AG04449 (cell line): ENCODE data around the gene AHRR.

Experiments used
- CTCF ChIA-PET: fragments of 350-600 bp; formaldehyde crosslinking; extraction: SDS; loops from one replicate; lab custom pipeline; 2021; ENCODE audit warnings: antibody characterized with exemption; lab: Yijun Ruan, JAX
- POLR2A ChIA-PET: fragments of 400-600, 350-600 bp; formaldehyde crosslinking; extraction: SDS; loops from one replicate; lab custom pipeline; 2020; ENCODE audit warnings: antibody characterized with exemption, inconsistent platforms; lab: Yijun Ruan, JAX
- DNase-seq: peaks from one replicate; pipeline ENCODE4 v3.0.0-alpha.2; 2010; ENCODE audit warnings: low read depth, low spot score
- H3K4me3 ChIP-seq: 2 replicates; pipeline ENCODE4 v1.5.1; 2011; ENCODE audit warnings: low read depth, mild to moderate bottlenecking, control low read depth, low read length
- TF ChIP-seq, protein P1 (sequence below): IDR thresholded peaks from one replicate; pipeline ENCODE4 v1.5.1; 2011; ENCODE audit warnings: mild to moderate bottlenecking, moderate library complexity, low read length, control low read depth, inconsistent platforms; ENCODE audit not compliant: insufficient read depth; ENCODE audit errors: missing control alignments

The AHRR gene

DNA sequence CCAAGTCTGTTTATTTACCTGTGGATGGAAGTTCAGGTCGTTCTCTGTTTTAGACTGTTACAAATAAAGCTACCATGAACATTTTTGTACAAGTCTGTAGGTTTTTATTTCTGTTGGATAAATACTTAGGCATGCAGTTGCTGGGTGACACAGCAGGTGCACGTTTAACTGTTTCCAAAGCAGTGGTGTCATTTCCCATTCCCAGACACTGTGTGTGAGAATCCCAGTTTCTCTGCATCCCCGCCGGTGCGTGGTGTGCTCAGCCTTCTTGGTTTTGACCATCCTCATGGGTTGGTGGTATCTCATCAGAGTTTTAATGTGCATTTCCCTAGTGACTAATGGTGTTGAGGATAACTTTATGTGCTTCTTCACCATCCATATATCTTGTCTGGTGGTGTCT lies 27.2 kb downstream of the AHRR start:
- H3K4me3 ChIP-seq, result no peak overlapping the region
- no peak for DNase-seq
- CTCF ChIA-PET, result interaction anchor here (1.3 to 1.7 kb wide), 3 partner anchors 10 to 82 kb away, joined by 4 to 7 read pairs (median 4); no protein-coding TSS in a partner anchor
- TF ChIP-seq, protein P1, sequence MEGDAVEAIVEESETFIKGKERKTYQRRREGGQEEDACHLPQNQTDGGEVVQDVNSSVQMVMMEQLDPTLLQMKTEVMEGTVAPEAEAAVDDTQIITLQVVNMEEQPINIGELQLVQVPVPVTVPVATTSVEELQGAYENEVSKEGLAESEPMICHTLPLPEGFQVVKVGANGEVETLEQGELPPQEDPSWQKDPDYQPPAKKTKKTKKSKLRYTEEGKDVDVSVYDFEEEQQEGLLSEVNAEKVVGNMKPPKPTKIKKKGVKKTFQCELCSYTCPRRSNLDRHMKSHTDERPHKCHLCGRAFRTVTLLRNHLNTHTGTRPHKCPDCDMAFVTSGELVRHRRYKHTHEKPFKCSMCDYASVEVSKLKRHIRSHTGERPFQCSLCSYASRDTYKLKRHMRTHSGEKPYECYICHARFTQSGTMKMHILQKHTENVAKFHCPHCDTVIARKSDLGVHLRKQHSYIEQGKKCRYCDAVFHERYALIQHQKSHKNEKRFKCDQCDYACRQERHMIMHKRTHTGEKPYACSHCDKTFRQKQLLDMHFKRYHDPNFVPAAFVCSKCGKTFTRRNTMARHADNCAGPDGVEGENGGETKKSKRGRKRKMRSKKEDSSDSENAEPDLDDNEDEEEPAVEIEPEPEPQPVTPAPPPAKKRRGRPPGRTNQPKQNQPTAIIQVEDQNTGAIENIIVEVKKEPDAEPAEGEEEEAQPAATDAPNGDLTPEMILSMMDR, result no peak
- POLR2A ChIA-PET, result no interaction called here

GRCh38 chr5:350355-350754 lies 28.8 kb downstream of the AHRR start:
- H3K4me3 ChIP-seq, result no peak overlapping the region
- TF ChIP-seq, protein P1, result no peak
- CTCF ChIA-PET, result interaction anchor here (0.9 to 2.3 kb wide), 3 partner anchors 12 to 34 kb away, joined by 3 to 12 read pairs (median 3); no protein-coding TSS in a partner anchor
- POLR2A ChIA-PET, result no interaction called here
- no peak for DNase-seq

GRCh38 chr5:351084-351920 lies 29.8 kb downstream of the AHRR start:
- no peak overlapping the region for H3K4me3 ChIP-seq
- TF ChIP-seq, protein P1, result no peak
- CTCF ChIA-PET, result interaction anchor here (1.7 to 2.3 kb wide), 2 partner anchors 13 to 19 kb away, joined by 3 to 12 read pairs; no protein-coding TSS in a partner anchor
- POLR2A ChIA-PET, result no interaction called here
- no peak for DNase-seq

DNA sequence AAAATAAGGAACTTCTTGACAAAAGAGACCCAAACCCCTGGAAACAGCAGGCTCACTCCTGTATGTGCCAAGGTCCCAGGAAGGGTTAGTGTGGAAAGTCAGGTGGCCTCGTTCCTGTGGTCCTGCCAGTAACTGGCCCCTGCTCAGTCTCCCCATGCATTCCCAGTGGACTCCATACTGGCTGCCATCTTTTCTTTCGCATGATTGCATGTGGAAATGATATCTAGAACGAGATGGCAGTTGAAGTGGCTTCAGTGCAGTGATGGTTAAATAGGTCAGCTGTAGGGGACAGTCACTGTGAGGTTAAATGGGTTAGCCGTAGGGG lies 30.4 kb downstream of the AHRR start:
- ChIA-PET CTCF (interaction anchor here (2.3 kb wide), 1 partner anchor 14 kb away, joined by 12 read pairs; no protein-coding TSS in a partner anchor), POLR2A (no interaction called here)
- DNase-seq, result no peak
- H3K4me3 ChIP-seq, result no peak overlapping the region
- TF ChIP-seq, protein P1, result no peak

DNA sequence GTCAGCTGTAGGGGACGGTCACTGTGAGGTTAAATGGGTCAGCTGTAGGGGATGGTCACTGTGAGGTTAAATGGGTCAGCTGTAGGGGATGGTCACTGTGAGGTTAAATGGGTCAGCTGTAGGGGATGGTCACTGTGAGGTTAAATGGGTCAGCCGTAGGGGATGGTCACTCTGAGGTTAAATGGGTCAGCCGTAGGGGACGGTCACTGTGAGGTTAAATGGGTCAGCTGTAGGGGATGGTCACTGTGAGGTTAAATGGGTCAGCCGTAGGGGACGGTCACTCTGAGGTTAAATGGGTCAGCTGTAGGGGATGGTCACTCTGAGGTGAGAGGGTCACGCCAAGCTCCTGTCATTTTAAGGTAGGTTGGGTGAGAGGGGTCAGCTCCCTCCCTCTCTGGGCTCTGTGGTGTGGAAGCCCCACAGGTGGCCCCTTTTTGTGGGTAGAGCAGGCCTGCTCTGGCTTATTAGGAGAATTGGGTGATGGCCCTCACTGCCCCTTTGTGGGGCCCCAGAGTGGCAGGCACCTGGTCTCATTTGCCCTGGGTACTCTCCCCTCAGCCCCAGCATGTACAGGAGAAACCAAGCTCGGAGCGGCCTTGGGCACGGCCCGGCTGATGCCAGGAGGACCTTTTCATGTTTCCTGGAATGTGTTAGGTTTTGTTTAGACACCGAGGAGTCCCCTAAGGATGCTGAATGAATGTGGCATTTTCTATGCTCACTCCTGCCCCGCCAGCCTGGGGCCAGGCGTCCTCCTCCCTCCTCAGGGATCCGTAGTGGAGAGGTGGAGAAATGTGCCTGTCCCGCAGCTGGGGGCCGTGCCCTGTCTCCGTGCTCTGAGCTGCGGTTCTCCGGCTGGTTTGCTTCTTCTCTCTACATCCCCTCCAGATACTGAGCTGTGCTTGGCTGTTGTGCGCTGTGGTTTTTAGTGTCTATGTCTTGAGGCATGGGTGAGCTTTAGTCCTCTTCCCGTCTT lies 31.4 kb downstream of the AHRR start:
- POLR2A ChIA-PET, result no interaction called here
- no peak overlapping the region for H3K4me3 ChIP-seq
- CTCF ChIA-PET, result interaction anchor here (0.9 to 2.1 kb wide), 3 partner anchors 10 to 15 kb away, joined by 3 to 9 read pairs (median 3); no protein-coding TSS in a partner anchor
- TF ChIP-seq, protein P1, result no peak
- DNase-seq, result no peak
